Measurements from ENCODE around the gene RSPH6A. TPM values are rescaled to one million over a fixed set of nuclear protein-coding genes. Genes with fewer than 3 reads are reported as not detected.

RSPH6A gene
- total and polyA plus RNA-seq, 2 of the 4 experiments (the other 2 are of a cell fraction) = under 0.01 to 0.09 TPM

DNA sequence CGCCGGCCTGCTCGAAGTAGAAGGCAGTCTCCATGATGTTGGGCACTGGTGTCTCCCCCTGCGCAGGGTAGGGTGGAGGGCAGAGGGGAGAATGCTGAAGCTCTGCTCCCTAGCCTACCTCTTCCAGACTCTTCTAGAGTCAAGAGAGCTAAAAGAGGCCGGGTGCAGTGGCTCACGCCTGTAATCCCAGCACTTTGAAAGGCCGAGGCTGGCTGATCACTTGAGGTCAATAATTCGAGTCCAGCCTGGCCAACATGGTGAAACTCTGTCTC, 10.2 kb downstream of the RSPH6A start:
- WGBS, 2 experiments (ENCODE audit: extremely low coverage in 2 of 2, insufficient read length in 1 of 2) = no CpG with 5 or more reads among the region's 8 CpGs
- Histone ChIP-seq H3K4me3 (ENCODE audit: insufficient read depth, low read depth, low read length) (no peak overlapping the region), H3K56ac (ENCODE audit: extremely low read depth, insufficient read depth, low read length) (no peak overlapping the region), H3K9ac (ENCODE audit: low read depth, low read length) (no peak overlapping the region), H3K9me1 (ENCODE audit: insufficient read depth, low read length) (0 out of 2 replicates have a peak, but pooled peaks cover 2% of the 10 kb centered on the region), H2AK5ac (ENCODE audit: low read depth, low read length) (peak overlapping the region; percentile 63; the same call in 1 of the 2 replicates), H4K20me1 (ENCODE audit: insufficient read depth, low read length) (no peaks in the 10 kb centered on the region), H3K27ac (ENCODE audit: insufficient read depth, low read length) (no peak overlapping the region), H3K79me1 (ENCODE audit: low read depth in 1 of 2, low read length in 2 of 2) (0 out of 4 replicates have a peak, but pooled peaks cover 0 to under 1% of the 10 kb centered on the region in 2 experiments), H2BK15ac (ENCODE audit: low read depth, low read length) (no peak overlapping the region), H3K36me3 (ENCODE audit: control insufficient read depth, insufficient read depth, low read length) (no peaks in the 10 kb centered on the region), H4K8ac (ENCODE audit: low read depth in 2 of 2, low read length in 2 of 2) (no peak overlapping the region), H2BK120ac (ENCODE audit: low read depth, low read length) (no peak overlapping the region), H2AFZ (replicated peaks; ENCODE audit: low read length, poor library complexity) (no peak overlapping the region), H3K23ac (ENCODE audit: low read depth, low read length) (no peak overlapping the region), H2BK20ac (ENCODE audit: low read depth, low read length) (no peak overlapping the region), H3K9me3 (ENCODE audit: control insufficient read depth, insufficient read depth, low read length) (peaks cover 4% of the 10 kb centered on the region), H2BK5ac (ENCODE audit: low read depth, low read length, poor library complexity, severe bottlenecking) (no peak overlapping the region), H4K91ac (ENCODE audit: insufficient read depth, low read depth, low read length) (no peak overlapping the region), H3K14ac (replicated peaks; ENCODE audit: low read depth, low read length) (no peak overlapping the region), H2AK9ac (replicated peaks; ENCODE audit: low read depth, low read length, poor library complexity) (no peak overlapping the region), H3K4me1 (ENCODE audit: control insufficient read depth, insufficient read depth, low read length) (peaks cover 9% of the 10 kb centered on the region), H3K4ac (ENCODE audit: low read depth, low read length) (no peak overlapping the region), H3K27me3 (ENCODE audit: control insufficient read depth, insufficient read depth, low read length) (no peaks in the 10 kb centered on the region), H4K5ac (ENCODE audit: low read depth, low read length) (no peak overlapping the region), H3K18ac (ENCODE audit: low read depth, low read length) (no peak overlapping the region), H3K4me2 (ENCODE audit: low read depth, low read length) (no peak overlapping the region)
- CTCF ChIA-PET = no interaction called here
- no peak for DNase-seq
- POLR2A ChIA-PET (ENCODE audit: unreplicated experiment) = no interaction called here
- intact Hi-C loops (cut with micrococcal nuclease) = no loop called here
- dilution Hi-C loops (cut with HindIII; ENCODE audit: low sequenced_read_pairs, unreplicated experiment) = no loop called here
- ATAC-seq (ENCODE audit: low read depth) = no peak
- in situ Hi-C loops (cut with MboI; ENCODE audit: low sequenced_read_pairs) = no loop called here
- BruUV-seq (replicated peaks) = no TSS peak
- TF ChIP-seq CEBPB (IDR thresholded peaks at IDR 0.05; ENCODE audit: low read depth, low read length) (no peak), MAZ (IDR thresholded peaks at IDR 0.05; ENCODE audit: borderline replicate concordance, low read depth, low read length) (no peak), FOS (IDR thresholded peaks at IDR 0.05; ENCODE audit: low read depth, low read length) (no peak), POLR2A (IDR thresholded peaks at IDR 0.05; ENCODE audit: low read depth, low read length) (no peak)
- TF ChIP-seq, protein P1, sequence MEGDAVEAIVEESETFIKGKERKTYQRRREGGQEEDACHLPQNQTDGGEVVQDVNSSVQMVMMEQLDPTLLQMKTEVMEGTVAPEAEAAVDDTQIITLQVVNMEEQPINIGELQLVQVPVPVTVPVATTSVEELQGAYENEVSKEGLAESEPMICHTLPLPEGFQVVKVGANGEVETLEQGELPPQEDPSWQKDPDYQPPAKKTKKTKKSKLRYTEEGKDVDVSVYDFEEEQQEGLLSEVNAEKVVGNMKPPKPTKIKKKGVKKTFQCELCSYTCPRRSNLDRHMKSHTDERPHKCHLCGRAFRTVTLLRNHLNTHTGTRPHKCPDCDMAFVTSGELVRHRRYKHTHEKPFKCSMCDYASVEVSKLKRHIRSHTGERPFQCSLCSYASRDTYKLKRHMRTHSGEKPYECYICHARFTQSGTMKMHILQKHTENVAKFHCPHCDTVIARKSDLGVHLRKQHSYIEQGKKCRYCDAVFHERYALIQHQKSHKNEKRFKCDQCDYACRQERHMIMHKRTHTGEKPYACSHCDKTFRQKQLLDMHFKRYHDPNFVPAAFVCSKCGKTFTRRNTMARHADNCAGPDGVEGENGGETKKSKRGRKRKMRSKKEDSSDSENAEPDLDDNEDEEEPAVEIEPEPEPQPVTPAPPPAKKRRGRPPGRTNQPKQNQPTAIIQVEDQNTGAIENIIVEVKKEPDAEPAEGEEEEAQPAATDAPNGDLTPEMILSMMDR (conservative IDR thresholded peaks at IDR 0.05; ENCODE audit: low read depth, low read length) = no peak
- TF ChIP-seq, protein P2, sequence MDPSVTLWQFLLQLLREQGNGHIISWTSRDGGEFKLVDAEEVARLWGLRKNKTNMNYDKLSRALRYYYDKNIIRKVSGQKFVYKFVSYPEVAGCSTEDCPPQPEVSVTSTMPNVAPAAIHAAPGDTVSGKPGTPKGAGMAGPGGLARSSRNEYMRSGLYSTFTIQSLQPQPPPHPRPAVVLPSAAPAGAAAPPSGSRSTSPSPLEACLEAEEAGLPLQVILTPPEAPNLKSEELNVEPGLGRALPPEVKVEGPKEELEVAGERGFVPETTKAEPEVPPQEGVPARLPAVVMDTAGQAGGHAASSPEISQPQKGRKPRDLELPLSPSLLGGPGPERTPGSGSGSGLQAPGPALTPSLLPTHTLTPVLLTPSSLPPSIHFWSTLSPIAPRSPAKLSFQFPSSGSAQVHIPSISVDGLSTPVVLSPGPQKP (IDR thresholded peaks at IDR 0.05; ENCODE audit: borderline replicate concordance, low read depth, low read length) = no peak

Data from IMR-90 (cell line).